H1 (cell line): ENCODE data around the gene LEMD2. TPM values are rescaled to one million over a fixed set of nuclear protein-coding genes. Genes with fewer than 3 reads are reported as not detected.

Experiments used
- EP300 ChIP-seq, 2 experiments: IDR thresholded peaks; 1 replicate in 1 of 2; 2 replicates in 1 of 2; pipeline ENCODE4 v1.6.1; 2011 to 2012; ENCODE audit warnings: low read depth in 2 of 2, low read length in 2 of 2, mild to moderate bottlenecking in 2 of 2, borderline replicate concordance in 1 of 2, inconsistent platforms in 1 of 2, moderate library complexity in 1 of 2
- FOSL1 ChIP-seq: IDR thresholded peaks from 2 replicates; pipeline ENCODE4 v1.6.1; 2011; ENCODE audit warnings: mild to moderate bottlenecking, low read depth, low read length, moderate library complexity; ENCODE audit not compliant: insufficient read depth
- KDM5A ChIP-seq: fragments of 200-600 bp; IDR thresholded peaks from 2 replicates; pipeline ENCODE4 v1.7.1; 2012; ENCODE audit warnings: mild to moderate bottlenecking, low read length, inconsistent platforms, mixed read lengths
- NANOG ChIP-seq: IDR thresholded peaks from 2 replicates; pipeline ENCODE4 v1.6.1; 2011; ENCODE audit warnings: low read length, low read depth, mild to moderate bottlenecking, inconsistent platforms; ENCODE audit not compliant: insufficient read depth, poor library complexity, severe bottlenecking
- NRF1 ChIP-seq: IDR thresholded peaks from 2 replicates; pipeline ENCODE4 v1.6.1; 2011; ENCODE audit warnings: mild to moderate bottlenecking, low read depth, low read length, improper control_type of control experiment
- POLR2A ChIP-seq, 2 experiments: IDR thresholded peaks; 1 replicate in 1 of 2; 2 replicates in 1 of 2; pipeline ENCODE4 v1.6.1; 2011; ENCODE audit warnings: low read depth in 2 of 2, low read length in 2 of 2, mild to moderate bottlenecking in 2 of 2; ENCODE audit errors: control extremely low read depth in 1 of 2
- POLR2AphosphoS5 ChIP-seq: IDR thresholded peaks from 2 replicates; pipeline ENCODE4 v1.6.1; 2011; ENCODE audit warnings: low read depth, low read length
- POU5F1 ChIP-seq: IDR thresholded peaks from 2 replicates; pipeline ENCODE4 v1.6.1; 2011; ENCODE audit warnings: low read depth, mild to moderate bottlenecking, low read length, moderate library complexity
- RBBP5 ChIP-seq: IDR thresholded peaks from 2 replicates; pipeline ENCODE4 v1.7.1; 2012; ENCODE audit warnings: low read depth, mild to moderate bottlenecking, inconsistent platforms, low read length, moderate library complexity, borderline replicate concordance
- polyA plus RNA-seq, 7 experiments: library from polyadenylated mRNA; depleted of rRNA in 3 of 7; stranded (reverse) in 5 of 7; unstranded in 2 of 7; fragments of >200 nt in 5 of 7; fragments of 200-250 nt in 2 of 7; gene quantifications; 1 replicate in 5 of 7; 2 replicates in 1 of 7; 4 replicates in 1 of 7; pipeline versions ENCODE4 v1.2.1 to v1.2.3, GENCODE V29; 2011 to 2013; ENCODE audit warnings: missing spikeins in 2 of 7, mixed read lengths in 2 of 7
- total RNA-seq: library from RNA; stranded (reverse); fragmentation: NEBNext Ultra II Directional; extraction: Animal tissue kit (Norgen Biotek cat#: 25700); gene quantifications from 2 replicates; pipeline ENCODE4 v1.2.1, GENCODE V29; 2021

The LEMD2 gene
- total and polyA plus RNA-seq, 2 of the 8 experiments (the other 6 are each of a cell fraction or from before 2014, with no cell fraction given) = 32.7 to 57.3 TPM

DNA sequence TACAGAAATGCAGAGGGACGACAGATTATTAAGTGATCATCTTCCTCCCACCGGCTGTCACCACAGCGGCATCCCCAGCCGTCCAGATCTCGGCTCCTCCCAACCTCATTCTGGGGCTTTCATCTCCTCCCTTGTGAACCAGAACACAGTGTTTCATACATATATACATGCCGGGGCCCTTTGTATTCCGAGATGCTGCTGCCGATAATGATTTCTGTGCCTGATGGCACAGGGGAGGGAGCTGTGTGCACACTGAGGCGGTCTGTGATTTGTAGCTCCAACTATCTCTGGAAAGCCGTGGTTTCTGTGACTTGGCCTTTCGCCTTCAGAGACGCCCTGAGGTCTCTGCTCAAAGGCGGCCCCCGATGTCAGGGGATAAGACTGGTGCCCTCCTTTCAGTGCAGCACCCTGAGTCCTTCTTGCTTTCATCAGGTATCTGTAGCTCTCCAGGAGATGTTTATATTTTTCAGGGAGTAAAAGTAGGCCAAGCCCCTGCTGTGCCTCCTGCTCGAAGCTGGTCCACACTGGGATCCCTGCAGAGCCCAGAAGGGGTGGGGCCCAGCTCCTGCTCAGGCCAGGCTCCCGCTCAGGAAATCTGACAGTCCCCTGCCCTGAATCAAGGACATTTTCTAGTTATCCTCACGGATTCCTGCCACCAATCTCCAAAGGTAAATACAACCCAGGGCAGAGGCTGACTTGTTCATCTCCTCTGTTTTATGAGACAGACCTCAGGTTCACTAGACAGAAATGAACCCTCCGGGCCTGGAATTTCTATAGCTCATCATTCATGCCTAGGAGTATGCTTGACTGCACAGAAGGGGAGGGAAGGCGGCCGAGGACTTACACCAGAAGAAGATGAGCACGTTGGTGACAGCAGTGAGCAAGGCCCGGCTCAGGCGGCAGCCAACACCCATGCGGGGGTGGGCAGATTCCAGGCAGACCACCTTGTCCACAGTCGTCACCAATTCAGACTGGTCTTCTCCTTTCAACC is 11.2 kb downstream of the LEMD2 start (continued):
- TF ChIP-seq NANOG (no peak), NRF1 (no peak), POLR2AphosphoS5 (no peak; the same call in 1 of the 2 replicates), RBBP5 (no peak), FOSL1 (no peak), KDM5A (no peak), POU5F1 (no peak), POLR2A (IDR thresholded peaks at IDR 0.05; ENCODE audit: control extremely low read depth in 1 of 2, low read depth in 2 of 2, low read length in 2 of 2) (no peak; a peak in 1 of 3 replicates), EP300 (IDR thresholded peaks at IDR 0.05; ENCODE audit: borderline replicate concordance in 1 of 2, low read depth in 2 of 2, low read length in 2 of 2) (no peak)
